Heart right ventricle (tissue), 16 donors: Measurements from ENCODE around the gene NSL1. TPM values are rescaled to one million over a fixed set of nuclear protein-coding genes. Genes with fewer than 3 reads are reported as not detected.
"Not testable (repeated sequence)": the region's sequence is repeated elsewhere in the genome, so short reads cannot be mapped to it uniquely, and the experiment has no call there.

ENCODE experiments used
- ATAC-seq, 8 donors: fragments of 200-7000 bp; cut with Tn5 transposase; one replicate each; pipeline ENCODE4 v1.9.1; 2020; ENCODE audit warnings: mild to moderate bottlenecking in 8 of 8, moderate library complexity in 8 of 8, moderate number of reproducible peaks in 1 of 8
- DNase-seq, 2 donors: peaks; one replicate each; pipeline ENCODE4 v3.0.0-alpha.2; 2020
- H3K27ac ChIP-seq, 10 donors: fragments of 200-600 bp; sonication (generic) in 2 of 10; one replicate each; pipeline versions ENCODE4 v1.5.0 to v1.8.0; 2020 to 2022; ENCODE audit warnings: mild to moderate bottlenecking in 3 of 10
- H3K27me3 ChIP-seq, 7 donors: fragments of 200-600 bp; one replicate each; pipeline ENCODE4 v1.8.0; 2021 to 2022; ENCODE audit warnings: mild to moderate bottlenecking in 2 of 7
- H3K36me3 ChIP-seq, 9 donors: fragments of 200-600 bp; sonication (generic) in 1 of 9; one replicate each; pipeline versions ENCODE4 v1.5.0 to v1.8.0; 2020 to 2022; ENCODE audit warnings: mild to moderate bottlenecking in 2 of 9
- H3K4me1 ChIP-seq, 9 donors: fragments of 200-600 bp; sonication (generic) in 1 of 9; one replicate each; pipeline versions ENCODE4 v1.5.0 to v1.8.0; 2020 to 2022; ENCODE audit warnings: mild to moderate bottlenecking in 4 of 9
- H3K4me3 ChIP-seq, 10 donors: fragments of 200-600 bp; sonication (generic) in 2 of 10; one replicate each; pipeline versions ENCODE4 v1.5.0 to v1.8.0; 2020 to 2022; ENCODE audit warnings: mild to moderate bottlenecking in 7 of 10, moderate library complexity in 2 of 10
- H3K9me3 ChIP-seq, 11 donors: fragments of 200-600 bp in 10 of 11; sonication (generic) in 2 of 11; one replicate each; pipeline versions ENCODE4 v1.5.0 to v1.8.0; 2013 to 2022; ENCODE audit warnings: mild to moderate bottlenecking in 2 of 11, control low read depth in 1 of 11, moderate library complexity in 1 of 11
- CTCF ChIP-seq, 9 donors: fragments of 200-600 bp; sonication (generic) in 2 of 9; IDR thresholded peaks; one replicate each; pipeline versions ENCODE4 v1.5.0 to v1.8.0; 2021 to 2022; ENCODE audit warnings: antibody characterized with exemption in 9 of 9, mild to moderate bottlenecking in 5 of 9, moderate library complexity in 1 of 9
- WGBS, 2 donors: extraction: QIAGEN DNeasy Blood & Tissue Kit; methylation state at CpG; one replicate each; pipeline ENCODE4 v1.1.7; 2013; ENCODE audit warnings: inconsistent platforms in 1 of 2; 5-methylcytosine and 5-hydroxymethylcytosine counted together
- intact Hi-C, 10 donors: fragments of 100-400 bp; cut with DNase I; formaldehyde crosslinking; loops; one replicate each; pipeline versions ENCODE4 v1.11.1 to v1.14.2; 2022
- polyA plus RNA-seq, 2 donors: library from polyadenylated mRNA; stranded (reverse); fragments of 200-250 nt; gene quantifications; one replicate each; pipeline ENCODE4 v1.2.3, GENCODE V29; 2013
- total RNA-seq, 10 donors: library from RNA; stranded (reverse); fragmentation: NEBNext Ultra II Directional in 3 of 10; extraction: Animal tissue kit (Norgen Biotek cat#: 25700) in 3 of 10; gene quantifications; one replicate each; pipeline versions ENCODE4 v1.2.1 to v1.2.4, GENCODE V29; 2021 to 2023
- donor health status: Arrhythmogenic right ventricular cardiomyopathy.
- donor health status: ischemic (EF 13 %, LVEDD 7.1; RV severe dilation, severe dysfunction).
- donor health status: healthy with polysubstance abuse.
- donor health status: DM: no; HTN: yes; CAD: no.
- donor health status: DM: no; HTN: no; CAD: no.
- donor health status: ischemic (EF 25% LVEDD 6.9; RV normal size, moderate dysfunction).
- donor health status: ischemic (EF 25% LVEDD 5.7; RV mildly dilated, moderate dysfunction).
- donor health status: healthy.
- donor health status: DM: yes; HTN: yes; CAD: no.
- donor health status: Ischemic cardiomyopathy.
- donor health status: ischemic (EF 35%, LVEDD 5.7; RV mildly dilated, moderate dysfunction).
- donor health status: nonischemic (EF 11% LVEDD 7.7; RV severe dilation, severe dysfunction).
- donor health status: DM: yes; HTN: yes; CAD: no.
- donor health status: PGD.
- donor health status: ischemic (EF 29% LVEDD 5.4; RV normal size, mild dysfunction).
- donor health status: nonischemic (EF 23%, LVEDD 6.1; RV moderate dilation, normal function).

The NSL1 gene
- total and polyA plus RNA-seq, 12 donors = 9.4 to 30.1 (median 23.7) TPM

GRCh38 chr1:212771341-212771740 lies 20.2 kb downstream of the NSL1 start:
- Histone ChIP-seq H3K27ac (no peak overlapping the region), H3K36me3 (peaks cover 0 to 61% (median 2%) of the 10 kb centered on the region in 9 donors), H3K4me1 (peaks cover 0 to 17% (median 0%) of the 10 kb centered on the region in 9 donors), H3K4me3 (no peak overlapping the region), H3K9me3 (peaks cover 0 to 55% (median 37%) of the 10 kb centered on the region in 11 donors), H3K27me3 (no peaks in the 10 kb centered on the region)
- DNase-seq (no peak), ATAC-seq (no peak)
- no peak for TF ChIP-seq CTCF (IDR thresholded peaks at IDR 0.05)
- intact Hi-C loops = no loop called here

- no peak for ATAC-seq
- no peak overlapping the region for H3K27ac ChIP-seq
- intact Hi-C loops = no loop called here
- H3K4me3 ChIP-seq = no peak overlapping the region
- peaks cover 0 to 10% (median 0%) of the 10 kb centered on the region in 9 donors for H3K4me1 ChIP-seq
- H3K36me3 ChIP-seq = peaks cover 0 to 68% (median 2%) of the 10 kb centered on the region in 9 donors
- TF ChIP-seq CTCF (IDR thresholded peaks at IDR 0.05) = no peak
- no peaks in the 10 kb centered on the region for H3K27me3 ChIP-seq
- no peak for DNase-seq
- 84 to 93% methylated on average over 1 of the region's 1 CpG for WGBS, 2 donors
- H3K9me3 ChIP-seq = peaks cover 0 to 61% (median 37%) of the 10 kb centered on the region in 11 donors
These were observed 22.0 kb downstream of the NSL1 start for GRCh38 chr1:212769459-212770167.

GRCh38 chr1:212766825-212767224 lies 24.8 kb downstream of the NSL1 start:
- H3K4me1 ChIP-seq, DNase-seq, H3K27ac ChIP-seq, ATAC-seq, H3K4me3 ChIP-seq, intact Hi-C loops, H3K27me3 ChIP-seq: not testable (repeated sequence)
- Histone ChIP-seq H3K9me3 (peaks cover 0 to 59% (median 37%) of the 10 kb centered on the region in 11 donors), H3K36me3 (peaks cover 0 to 72% (median 2%) of the 10 kb centered on the region in 9 donors)
- 49% methylated on average over 2 of the region's 2 CpGs for WGBS, 2 donors

- ATAC-seq, DNase-seq, H3K4me3 ChIP-seq, H3K27me3 ChIP-seq, H3K4me1 ChIP-seq, H3K27ac ChIP-seq, intact Hi-C loops: not testable (repeated sequence)
- WGBS, 2 donors = 97 to 100% methylated on average over 1 of the region's 1 CpG
- Histone ChIP-seq H3K9me3 (peaks cover 0 to 42% (median 23%) of the 10 kb centered on the region in 11 donors), H3K36me3 (peaks cover 0 to 52% (median 2%) of the 10 kb centered on the region in 9 donors)
These were observed 26.8 kb downstream of the NSL1 start for GRCh38 chr1:212764718-212765281.

- peaks cover 0 to 33% (median 2%) of the 10 kb centered on the region in 9 donors for H3K36me3 ChIP-seq
These were observed 28.7 kb downstream of the NSL1 start for GRCh38 chr1:212762839-212763238.

More at GRCh38 chr1:212762839-212763238, 28.7 kb downstream of the NSL1 start:
- Histone ChIP-seq H3K27me3 (no peaks in the 10 kb centered on the region), H3K4me3 (no peak overlapping the region), H3K4me1 (peaks cover 0 to 3% (median 0%) of the 10 kb centered on the region in 9 donors), H3K9me3 (peaks cover 0 to 22% (median 7%) of the 10 kb centered on the region in 11 donors), H3K27ac (no peak overlapping the region)
- DNase-seq (no peak), ATAC-seq (no peak)
- intact Hi-C loops = no loop called here
- WGBS, 2 donors = 98% methylated on average over 9 of the region's 9 CpGs
- TF ChIP-seq CTCF (IDR thresholded peaks at IDR 0.05) = no peak
